B cell (primary cell): ENCODE data around the gene CIITA. TPM values are rescaled to one million over a fixed set of nuclear protein-coding genes. Genes with fewer than 3 reads are reported as not detected.

ENCODE experiments used
- ATAC-seq: fragments of 200-7000 bp; cut with Tn5 transposase; one replicate; pipeline ENCODE4 v1.10.0; 2021; ENCODE audit warnings: low read depth, mild to moderate bottlenecking, moderate number of reproducible peaks, moderate library complexity
- CTCF ChIA-PET: fragments of 350-600 bp; sonication (Branson Sonifier 250); formaldehyde crosslinking; loops from one replicate; lab custom pipeline; 2021; ENCODE audit warnings: antibody characterized with exemption, inconsistent platforms; lab: Charles Lee
- POLR2A ChIA-PET: fragments of 350-600 bp; sonication (Branson Sonifier 250); formaldehyde crosslinking; loops from one replicate; lab custom pipeline; 2021; ENCODE audit warnings: antibody characterized with exemption; lab: Charles Lee
- DNase-seq: peaks from one replicate; pipeline ENCODE4 v3.0.0; 2013
- H2AFZ ChIP-seq: 2 replicates; pipeline ENCODE4 v1.6.1; 2012; ENCODE audit warnings: mild to moderate bottlenecking, low read depth, low read length; ENCODE audit not compliant: insufficient read depth, poor library complexity, severe bottlenecking
- H3K27ac ChIP-seq, 2 donors: 1 replicate in 1 of 2; 2 replicates in 1 of 2; pipeline ENCODE4 v1.5.1; 2012 to 2013; ENCODE audit warnings: low read length in 2 of 2, mild to moderate bottlenecking in 2 of 2, moderate library complexity in 1 of 2
- H3K27me3 ChIP-seq, 4 experiments: fragments of 200-600 bp in 1 of 4; sonication (generic) in 1 of 4; replicated peaks in 1 of 4; 1 replicate in 2 of 4; 2 replicates in 2 of 4; pipeline versions ENCODE4 v1.6.1 to v1.7.0; 2013 to 2016; ENCODE audit warnings: low read length in 3 of 4, mild to moderate bottlenecking in 2 of 4, mixed read lengths in 1 of 4, moderate library complexity in 1 of 4; ENCODE audit not compliant: insufficient read depth in 4 of 4, control insufficient read depth in 3 of 4; ENCODE audit errors: control extremely low read depth in 1 of 4
- H3K36me3 ChIP-seq, 2 experiments: replicated peaks in 1 of 2; 1 replicate in 1 of 2; 2 replicates in 1 of 2; pipeline versions ENCODE4 v1.6.1 to v1.7.1; 2013; ENCODE audit warnings: low read length in 1 of 2; ENCODE audit not compliant: insufficient read depth in 2 of 2, control insufficient read depth in 1 of 2; ENCODE audit errors: control extremely low read depth in 1 of 2, extremely low read depth in 1 of 2
- H3K4me1 ChIP-seq, 2 donors: fragments of 200-600 bp in 1 of 2; sonication (generic) in 1 of 2; 1 replicate in 1 of 2; 2 replicates in 1 of 2; pipeline versions ENCODE4 v1.5.1 to v1.6.1; 2013 to 2017; ENCODE audit warnings: low read length in 2 of 2; ENCODE audit not compliant: control insufficient read depth in 2 of 2, insufficient read depth in 2 of 2
- H3K4me2 ChIP-seq: replicated peaks from 2 replicates; pipeline ENCODE3; 2012; ENCODE audit warnings: mild to moderate bottlenecking, low read depth, low read length; ENCODE audit not compliant: poor library complexity, severe bottlenecking
- H3K4me3 ChIP-seq, 5 experiments: fragments of 200-600 bp in 1 of 5; sonication (generic) in 1 of 5; 1 replicate in 3 of 5; 2 replicates in 2 of 5; pipeline versions ENCODE4 v1.5.1 to v1.7.0; 2011 to 2016; ENCODE audit warnings: low read length in 4 of 5, mild to moderate bottlenecking in 4 of 5, low read depth in 2 of 5, control low read depth in 1 of 5, moderate library complexity in 1 of 5; ENCODE audit not compliant: insufficient read depth in 1 of 5; ENCODE audit errors: control extremely low read depth in 1 of 5, extremely low read depth in 1 of 5
- H3K79me2 ChIP-seq: fragments of 200-600 bp; sonication (generic); one replicate; pipeline ENCODE4 v1.6.0; 2016; ENCODE audit warnings: low read length; ENCODE audit not compliant: control insufficient read depth, insufficient read depth
- H3K9ac ChIP-seq: fragments of 200-600 bp; sonication (generic); 2 replicates; pipeline ENCODE4 v1.6.1; 2017; ENCODE audit warnings: mild to moderate bottlenecking, low read length, moderate library complexity
- H3K9me3 ChIP-seq, 3 donors: one replicate each; pipeline versions ENCODE4 v1.6.1 to v1.7.1; 2013; ENCODE audit warnings: low read length in 2 of 3; ENCODE audit not compliant: control insufficient read depth in 2 of 3, insufficient read depth in 1 of 3; ENCODE audit errors: control extremely low read depth in 1 of 3
- H4K20me1 ChIP-seq: 2 replicates; pipeline ENCODE4 v1.6.0; 2012; ENCODE audit warnings: mild to moderate bottlenecking, low read length; ENCODE audit not compliant: insufficient read depth, control insufficient read depth, poor library complexity, severe bottlenecking
- H3K27ac Mint-ChIP-seq: one replicate; pipeline ENCODE4 v1.8.0; 2021; ENCODE audit warnings: mixed read lengths
- H3K27me3 Mint-ChIP-seq: one replicate; pipeline ENCODE4 v1.8.0; 2021; ENCODE audit warnings: mixed read lengths
- H3K4me1 Mint-ChIP-seq: one replicate; pipeline ENCODE4 v1.8.0; 2021; ENCODE audit warnings: mixed read lengths
- H3K4me3 Mint-ChIP-seq: one replicate; pipeline ENCODE4 v1.8.0; 2021; ENCODE audit warnings: mixed read lengths
- H3K9me3 Mint-ChIP-seq: one replicate; pipeline ENCODE4 v1.8.0; 2022; ENCODE audit warnings: mixed read lengths; ENCODE audit not compliant: insufficient read depth
- EZH2 ChIP-seq: IDR thresholded peaks from 2 replicates; pipeline ENCODE4 v1.6.1; 2012; ENCODE audit warnings: borderline replicate concordance, low read depth, mild to moderate bottlenecking, moderate library complexity, low read length; ENCODE audit not compliant: insufficient read depth, poor library complexity, severe bottlenecking
- WGBS: methylation state at CpG from one replicate; pipeline ENCODE4 v1.1.5; 2013; ENCODE audit warnings: missing lambda C conversion rate; ENCODE audit not compliant: insufficient coverage; 5-methylcytosine and 5-hydroxymethylcytosine counted together
- intact Hi-C: fragments of 100-400 bp; cut with micrococcal nuclease; formaldehyde crosslinking; loops from one replicate; pipeline ENCODE4 v1.10.0; 2022
- polyA plus RNA-seq: library from polyadenylated mRNA; depleted of rRNA; stranded (reverse); fragments of >200 nt; gene quantifications from 2 replicates; pipeline ENCODE4 v1.2.3, GENCODE V29; 2012
- total RNA-seq, 2 donors: library from RNA; stranded (reverse); fragments of 120-200 nt in 1 of 2; gene quantifications; 1 replicate in 1 of 2; 2 replicates in 1 of 2; pipeline versions ENCODE4 v1.2.3 to v1.2.4, GENCODE V29; 2013 to 2022
- TF ChIP-seq, protein P1 (sequence below): fragments of 200-600 bp; IDR thresholded peaks from one replicate; pipeline ENCODE4 v1.8.0; 2022; ENCODE audit warnings: antibody characterized with exemption, mild to moderate bottlenecking

The CIITA gene
- total and polyA plus RNA-seq, 2 donors (not counting 1 experiment from before 2014, with no cell fraction given), result 632 to 719 TPM

GRCh38 chr16:10976634-10977033 lies 99.6 kb downstream of the CIITA start:
- Histone ChIP-seq H3K27me3 (no peaks in the 10 kb centered on the region), H3K4me1 (peaks cover 0 to 1% of the 10 kb centered on the region in 2 donors), H3K4me2 (no peak overlapping the region), H3K27ac (no peak overlapping the region), H3K79me2 (peaks cover 12% of the 10 kb centered on the region), H3K9ac (no peak overlapping the region), H4K20me1 (peaks cover 5% of the 10 kb centered on the region), H3K36me3 (peaks cover 6 to 69% of the 10 kb centered on the region in 2 experiments), H2AFZ (no peak overlapping the region), H3K4me3 (no peak overlapping the region), H3K9me3 (no peaks in the 10 kb centered on the region)
- WGBS, result 100% methylated on average over 2 of the region's 3 CpGs
- ChIA-PET CTCF (interaction anchor here (0.6 to 2.4 kb wide), 5 partner anchors 11 to 275 kb away, joined by 3 to 7 read pairs (median 4); no protein-coding TSS in a partner anchor), POLR2A (no interaction called here)
- no peaks in the 10 kb centered on the region for H3K9me3 Mint-ChIP-seq
- DNase-seq (no peak), ATAC-seq (no peak)
- H3K27ac Mint-ChIP-seq, result no peak overlapping the region
- no peaks in the 10 kb centered on the region for H3K27me3 Mint-ChIP-seq
- intact Hi-C loops, result no loop called here
- no peak for TF ChIP-seq EZH2
- TF ChIP-seq, protein P1, sequence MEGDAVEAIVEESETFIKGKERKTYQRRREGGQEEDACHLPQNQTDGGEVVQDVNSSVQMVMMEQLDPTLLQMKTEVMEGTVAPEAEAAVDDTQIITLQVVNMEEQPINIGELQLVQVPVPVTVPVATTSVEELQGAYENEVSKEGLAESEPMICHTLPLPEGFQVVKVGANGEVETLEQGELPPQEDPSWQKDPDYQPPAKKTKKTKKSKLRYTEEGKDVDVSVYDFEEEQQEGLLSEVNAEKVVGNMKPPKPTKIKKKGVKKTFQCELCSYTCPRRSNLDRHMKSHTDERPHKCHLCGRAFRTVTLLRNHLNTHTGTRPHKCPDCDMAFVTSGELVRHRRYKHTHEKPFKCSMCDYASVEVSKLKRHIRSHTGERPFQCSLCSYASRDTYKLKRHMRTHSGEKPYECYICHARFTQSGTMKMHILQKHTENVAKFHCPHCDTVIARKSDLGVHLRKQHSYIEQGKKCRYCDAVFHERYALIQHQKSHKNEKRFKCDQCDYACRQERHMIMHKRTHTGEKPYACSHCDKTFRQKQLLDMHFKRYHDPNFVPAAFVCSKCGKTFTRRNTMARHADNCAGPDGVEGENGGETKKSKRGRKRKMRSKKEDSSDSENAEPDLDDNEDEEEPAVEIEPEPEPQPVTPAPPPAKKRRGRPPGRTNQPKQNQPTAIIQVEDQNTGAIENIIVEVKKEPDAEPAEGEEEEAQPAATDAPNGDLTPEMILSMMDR, result no peak
- H3K4me3 Mint-ChIP-seq, result no peak overlapping the region
- H3K4me1 Mint-ChIP-seq, result peaks cover 10% of the 10 kb centered on the region

DNA sequence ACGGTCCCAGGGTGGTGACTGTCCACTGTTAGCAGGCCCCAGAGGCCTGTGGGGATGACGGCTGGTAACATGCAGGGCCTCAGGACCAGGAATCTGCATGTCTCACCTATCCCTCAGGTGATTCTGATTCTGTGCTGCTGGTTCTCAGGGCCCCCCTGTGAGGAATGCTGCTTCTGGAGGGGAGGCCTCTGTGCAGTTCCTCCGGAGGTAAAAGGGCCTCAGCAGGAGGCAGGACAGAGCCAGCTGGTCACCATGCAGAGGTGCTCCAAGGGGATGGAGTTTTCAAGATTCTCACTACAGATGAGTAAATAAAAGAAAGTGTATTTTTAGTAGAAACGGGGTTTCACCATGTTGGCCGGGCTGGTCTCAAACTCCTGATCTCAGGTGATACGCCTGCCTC lies 101.1 kb downstream of the CIITA start:
- peaks cover 4 to 16% of the 10 kb centered on the region in 2 donors for H3K4me1 ChIP-seq
- H3K79me2 ChIP-seq, result peaks cover 5% of the 10 kb centered on the region
- no peak overlapping the region for H3K4me3 ChIP-seq
- ChIA-PET POLR2A (no interaction called here), CTCF (no interaction called here)
- no peak for ATAC-seq
- no peak overlapping the region for H3K4me2 ChIP-seq
- no peaks in the 10 kb centered on the region for H3K27me3 ChIP-seq
- intact Hi-C loops, result no loop called here
- H4K20me1 ChIP-seq, result no peaks in the 10 kb centered on the region
- H3K27ac Mint-ChIP-seq, result no peak overlapping the region
- no peak overlapping the region for H3K4me3 Mint-ChIP-seq
- H3K9me3 ChIP-seq, result no peaks in the 10 kb centered on the region
- no peak overlapping the region for H2AFZ ChIP-seq
- H3K27ac ChIP-seq, result no peak overlapping the region
- no peak overlapping the region for H3K9ac ChIP-seq
- WGBS, result 96% methylated on average over 6 of the region's 6 CpGs
- H3K9me3 Mint-ChIP-seq, result no peaks in the 10 kb centered on the region
- no peak for DNase-seq
- peaks cover 5 to 54% of the 10 kb centered on the region in 2 experiments for H3K36me3 ChIP-seq
- TF ChIP-seq, protein P1, result no peak
- TF ChIP-seq EZH2, result no peak
- H3K4me1 Mint-ChIP-seq, result peaks cover 25% of the 10 kb centered on the region
- H3K27me3 Mint-ChIP-seq, result no peaks in the 10 kb centered on the region
